HepG2 (cell line): Measurements from ENCODE around the gene ANKRD31. TPM values are rescaled to one million over a fixed set of nuclear protein-coding genes. Genes with fewer than 3 reads are reported as not detected.
A peak's percentile ranks its signal among the peaks of the same experiment; 100 is the strongest.

Experiments used
- ATAC-seq: fragments of 200-7000 bp; cut with Tn5 transposase; 3 replicates; pipeline ENCODE4 v1.9.1; 2020; ENCODE audit warnings: mild to moderate bottlenecking, moderate library complexity
- BruUV-seq: library from RNA; stranded (reverse); fragments of 400-500 nt; replicated peaks from 2 replicates; lab custom pipeline; 2021; lab: Mats Ljungman, UMichigan
- CTCF ChIA-PET: fragments of 300-600 bp; formaldehyde crosslinking; extraction: SDS; loops from one replicate; lab custom pipeline; 2021; ENCODE audit warnings: low total read pairs, inconsistent platforms, low intra/inter-chr PET ratio; lab: Yijun Ruan, JAX
- POLR2A ChIA-PET: fragments of 350-600 bp; sonication (Branson Sonifier 250); formaldehyde crosslinking; loops from one replicate; lab custom pipeline; 2020; ENCODE audit warnings: antibody characterized with exemption, inconsistent platforms; lab: Yijun Ruan, JAX
- DNase-seq: peaks from one replicate; pipeline ENCODE4 v3.0.0-alpha.2; 2015; ENCODE audit warnings: low spot score
- FAIRE-seq: peaks from 3 replicates; lab custom pipeline; 2011; peaks lifted over from hg19 to GRCh38; lab: Jason Lieb, UNC
- H2AFZ ChIP-seq: one replicate; pipeline ENCODE4 v1.6.1; 2011; ENCODE audit warnings: low read length, inconsistent platforms
- H3K27ac ChIP-seq: fragments of 300-600 bp; 3 replicates; pipeline ENCODE4 v1.8.0; 2011; ENCODE audit warnings: mixed run types, mild to moderate bottlenecking, mixed read lengths, low read length, inconsistent platforms; ENCODE audit not compliant: insufficient read depth; ENCODE audit errors: extremely low read length
- H3K27me3 ChIP-seq, 2 experiments: fragments of 200-600 bp in 1 of 2; 2 replicates in 1 of 2; 3 replicates in 1 of 2; pipeline versions ENCODE4 v1.6.0 to v1.8.0; 2011; ENCODE audit warnings: low read length in 2 of 2, mild to moderate bottlenecking in 2 of 2, moderate library complexity in 2 of 2, inconsistent platforms in 1 of 2; ENCODE audit not compliant: insufficient read depth in 2 of 2, control insufficient read depth in 1 of 2
- H3K36me3 ChIP-seq, 2 experiments: fragments of 200-600 bp in 1 of 2; replicated peaks in 1 of 2; 2 replicates in 1 of 2; 3 replicates in 1 of 2; pipeline versions ENCODE4 v1.5.1 to v1.8.0; 2011; ENCODE audit warnings: low read length in 2 of 2, inconsistent platforms in 1 of 2; ENCODE audit not compliant: insufficient read depth in 2 of 2, control insufficient read depth in 1 of 2
- H3K4me1 ChIP-seq: 2 replicates; pipeline ENCODE4 v1.5.1; 2012; ENCODE audit warnings: low read length, inconsistent platforms; ENCODE audit not compliant: insufficient read depth
- H3K4me2 ChIP-seq: 2 replicates; pipeline ENCODE4 v1.6.0; 2011; ENCODE audit warnings: low read depth, low read length, inconsistent platforms
- H3K4me3 ChIP-seq, 3 experiments: fragments of 200-600 bp in 1 of 3; sonication (generic), shearing (Covaris generic) in 1 of 3; replicated peaks in 1 of 3; 2 replicates each; pipeline ENCODE4 v1.5.1; 2011 to 2016; ENCODE audit warnings: low read length in 3 of 3, inconsistent platforms in 2 of 3, low read depth in 2 of 3, mild to moderate bottlenecking in 2 of 3, control low read depth in 1 of 3, mixed read lengths in 1 of 3; ENCODE audit not compliant: insufficient read depth in 1 of 3
- H3K79me2 ChIP-seq: one replicate; pipeline ENCODE4 v1.6.1; 2011; ENCODE audit warnings: low read length, inconsistent platforms; ENCODE audit not compliant: insufficient read depth
- H3K9ac ChIP-seq: 2 replicates; pipeline ENCODE4 v1.6.0; 2011; ENCODE audit warnings: mild to moderate bottlenecking, low read depth, low read length, inconsistent platforms; ENCODE audit not compliant: insufficient read depth
- H3K9me3 ChIP-seq: 2 replicates; pipeline ENCODE4 v1.5.1; 2012; ENCODE audit warnings: mild to moderate bottlenecking, low read length
- H4K20me1 ChIP-seq: 2 replicates; pipeline ENCODE4 v1.6.0; 2011; ENCODE audit warnings: inconsistent platforms, mild to moderate bottlenecking, low read length, moderate library complexity; ENCODE audit not compliant: insufficient read depth
- ARID5B ChIP-seq: IDR thresholded peaks from 2 replicates; pipeline ENCODE4 v1.4.0; 2020; ENCODE audit warnings: mild to moderate bottlenecking, missing genetic modification reagents
- ATF7 ChIP-seq, 2 experiments: fragments of 450-650 bp in 1 of 2; sonication (generic) in 1 of 2; formaldehyde crosslinking in 1 of 2; IDR thresholded peaks; 2 replicates each; pipeline versions ENCODE4 v1.4.0 to v1.6.1; 2016 to 2020; ENCODE audit warnings: antibody characterized with exemption in 1 of 2, mild to moderate bottlenecking in 1 of 2, missing genetic modification reagents in 1 of 2
- BRCA1 ChIP-seq: sonication (generic); formaldehyde crosslinking; IDR thresholded peaks from 2 replicates; pipeline ENCODE4 v1.4.0; 2020; ENCODE audit warnings: missing genetic modification reagents
- HNF4A ChIP-seq: sonication (generic); formaldehyde crosslinking; IDR thresholded peaks from 2 replicates; pipeline ENCODE4 v1.4.0; 2020; ENCODE audit warnings: missing genetic modification reagents
- MTA3 ChIP-seq: sonication (generic); formaldehyde crosslinking; IDR thresholded peaks from 2 replicates; pipeline ENCODE4 v1.4.0; 2020; ENCODE audit warnings: missing genetic modification reagents
- PAWR ChIP-seq: sonication (generic); formaldehyde crosslinking; IDR thresholded peaks from 2 replicates; pipeline ENCODE4 v1.4.0; 2020; ENCODE audit warnings: missing genetic modification reagents, mild to moderate bottlenecking, borderline replicate concordance
- TEAD3 ChIP-seq: optimal IDR thresholded peaks from 2 replicates; pipeline ENCODE3; 2016; ENCODE audit warnings: borderline replicate concordance
- WGBS: methylation state at CpG from one replicate; pipeline ENCODE4 v1.1.6; 2017; ENCODE audit warnings: low lambda C conversion rate; 5-methylcytosine and 5-hydroxymethylcytosine counted together
- in situ Hi-C: cut with HindIII; loops from 2 replicates; pipeline ENCODE4 v1.10.0; 2017; ENCODE audit warnings: low pct_unique_long_range_greater_than_20kb; ENCODE audit not compliant: extremely low pct_ligation_motif_present
- intact Hi-C: fragments of 100-400 bp; cut with micrococcal nuclease; formaldehyde crosslinking; loops from one replicate; pipeline ENCODE4 v1.10.0; 2022; ENCODE audit not compliant: unreplicated experiment
- polyA plus RNA-seq, 8 experiments: library from polyadenylated mRNA; depleted of rRNA in 3 of 8; stranded (reverse) in 7 of 8; unstranded in 1 of 8; fragments of >200 nt; fragmentation: Illumina TruSeq in 4 of 8; extraction: Trizol in 4 of 8; gene quantifications; 2 replicates each; pipeline versions ENCODE4 v1.2.1 to v1.2.3, GENCODE V29; 2011 to 2016; ENCODE audit warnings: low read depth in 4 of 8, missing spikeins in 1 of 8, mixed read lengths in 1 of 8; ENCODE audit not compliant: insufficient read depth in 1 of 8
- total RNA-seq, 5 experiments: library from RNA; depleted of rRNA; stranded (reverse); fragments of >200 nt; fragmentation: Illumina TruSeq; extraction: Trizol; gene quantifications; 2 replicates each; pipeline ENCODE4 v1.2.3, GENCODE V29; 2016; ENCODE audit warnings: low read depth in 1 of 5
- TF ChIP-seq, protein P1 (sequence below): IDR thresholded peaks from 2 replicates; pipeline ENCODE4 v1.6.1; 2016; ENCODE audit warnings: missing compliant biosample characterization, missing genetic modification reagents, borderline replicate concordance
- TF ChIP-seq, protein P2 (sequence below): sonication (generic); formaldehyde crosslinking; IDR thresholded peaks from 2 replicates; pipeline ENCODE4 v1.4.0; 2020; ENCODE audit warnings: mild to moderate bottlenecking, missing genetic modification reagents

Gene ANKRD31
- total and polyA plus RNA-seq, 2 of the 13 experiments (the other 11 are each of a cell fraction or from before 2014, with no cell fraction given), result 0.01 to 0.09 TPM

DNA sequence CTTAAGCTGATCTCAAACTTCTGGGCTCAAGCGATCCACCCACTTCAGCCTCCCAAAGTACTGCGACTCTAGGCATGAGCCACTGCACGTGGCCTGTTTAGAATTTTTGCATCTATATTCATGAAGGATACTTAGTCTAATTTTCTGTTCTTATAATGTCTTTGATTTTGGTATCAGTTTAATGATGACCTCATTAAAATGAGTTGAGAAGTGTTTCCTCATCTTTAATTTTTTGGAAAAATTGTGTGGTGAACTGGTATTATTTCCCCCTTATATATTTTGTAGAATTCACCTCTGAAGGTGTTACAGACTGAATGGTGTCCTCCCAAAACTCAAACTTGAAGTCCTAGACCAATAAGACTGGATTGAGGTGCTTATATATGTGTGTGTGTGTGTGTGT, 46.5 kb downstream of the ANKRD31 start:
- ChIA-PET CTCF (no interaction called here), POLR2A (no interaction called here)
- DNase-seq (no peak), FAIRE-seq (no peak), ATAC-seq (no peak)
- H3K36me3 ChIP-seq, result no peaks in the 10 kb centered on the region
- no peaks in the 10 kb centered on the region for H3K27me3 ChIP-seq
- no TSS peak for BruUV-seq
- H2AFZ ChIP-seq, result no peak overlapping the region
- in situ Hi-C loops (no loop called here), intact Hi-C loops (no loop called here)
- no peak overlapping the region for H3K9ac ChIP-seq
- no peak overlapping the region for H3K4me3 ChIP-seq
- peaks cover 12% of the 10 kb centered on the region for H3K4me1 ChIP-seq
- no peak overlapping the region for H3K4me2 ChIP-seq
- H3K9me3 ChIP-seq, result no peaks in the 10 kb centered on the region
- H3K79me2 ChIP-seq, result no peaks in the 10 kb centered on the region
- WGBS, result 75% methylated on average over 3 of the region's 3 CpGs
- TF ChIP-seq PAWR (CRISPR knock-in tag) (no peak), ATF7 (IDR thresholded peaks at IDR 0.05) (peak; percentile 85), ATF7 (CRISPR knock-in tag; IDR thresholded peaks at IDR 0.05) (no peak), BRCA1 (CRISPR knock-in tag) (no peak)
- TF ChIP-seq, protein P1, sequence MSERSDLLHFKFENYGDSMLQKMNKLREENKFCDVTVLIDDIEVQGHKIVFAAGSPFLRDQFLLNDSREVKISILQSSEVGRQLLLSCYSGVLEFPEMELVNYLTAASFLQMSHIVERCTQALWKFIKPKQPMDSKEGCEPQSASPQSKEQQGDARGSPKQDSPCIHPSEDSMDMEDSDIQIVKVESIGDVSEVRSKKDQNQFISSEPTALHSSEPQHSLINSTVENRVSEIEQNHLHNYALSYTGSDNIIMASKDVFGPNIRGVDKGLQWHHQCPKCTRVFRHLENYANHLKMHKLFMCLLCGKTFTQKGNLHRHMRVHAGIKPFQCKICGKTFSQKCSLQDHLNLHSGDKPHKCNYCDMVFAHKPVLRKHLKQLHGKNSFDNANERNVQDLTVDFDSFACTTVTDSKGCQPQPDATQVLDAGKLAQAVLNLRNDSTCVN (CRISPR knock-in tag), result no peak
- TF ChIP-seq, protein P2, sequence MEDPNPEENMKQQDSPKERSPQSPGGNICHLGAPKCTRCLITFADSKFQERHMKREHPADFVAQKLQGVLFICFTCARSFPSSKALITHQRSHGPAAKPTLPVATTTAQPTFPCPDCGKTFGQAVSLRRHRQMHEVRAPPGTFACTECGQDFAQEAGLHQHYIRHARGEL (CRISPR knock-in tag), result no peak
- no peak overlapping the region for H3K27ac ChIP-seq
- no peaks in the 10 kb centered on the region for H4K20me1 ChIP-seq

DNA sequence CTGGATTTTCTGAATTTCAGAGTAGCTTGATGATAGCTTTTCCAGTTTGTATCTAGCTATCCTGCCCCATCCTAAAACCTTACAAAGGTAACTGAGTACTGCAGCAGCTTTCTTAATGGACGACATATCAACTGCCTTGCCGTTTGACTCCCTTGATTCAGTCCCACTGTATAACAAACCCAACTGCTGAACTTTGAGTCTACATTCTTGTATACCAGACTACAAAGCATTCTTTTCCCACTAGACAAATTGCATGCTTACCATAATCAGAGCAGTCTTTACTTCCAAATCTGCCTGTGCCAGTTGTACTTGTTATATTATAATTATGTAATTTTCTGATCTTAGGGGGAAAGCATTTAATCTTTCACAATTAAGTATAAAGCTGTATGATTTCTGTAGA, 47.3 kb downstream of the ANKRD31 start:
- no peak overlapping the region for H3K4me3 ChIP-seq
- no peak overlapping the region for H3K4me2 ChIP-seq
- no peaks in the 10 kb centered on the region for H3K36me3 ChIP-seq
- H4K20me1 ChIP-seq, result no peaks in the 10 kb centered on the region
- no peaks in the 10 kb centered on the region for H3K9me3 ChIP-seq
- DNase-seq, result peak; percentile 54
- ChIA-PET CTCF (no interaction called here), POLR2A (no interaction called here)
- H3K4me1 ChIP-seq, result peaks cover 12% of the 10 kb centered on the region
- WGBS, result 0% methylated on average over 2 of the region's 2 CpGs
- H3K27me3 ChIP-seq, result no peaks in the 10 kb centered on the region
- no peak overlapping the region for H2AFZ ChIP-seq
- peak; percentile 88 for ATAC-seq
- no peak for FAIRE-seq
- H3K27ac ChIP-seq, result no peak overlapping the region
- BruUV-seq, result no TSS peak
- no peak overlapping the region for H3K9ac ChIP-seq
- in situ Hi-C loops (no loop called here), intact Hi-C loops (no loop called here)
- H3K79me2 ChIP-seq, result no peaks in the 10 kb centered on the region
- TF ChIP-seq MTA3 (no peak), ARID5B (0 out of 2 replicates have a peak, but pooled peaks have one; percentile 12), HNF4A (CRISPR knock-in tag) (peak; percentile 32; the same call in 1 of the 2 replicates), TEAD3 (peak; percentile 9)
- TF ChIP-seq, protein P2 (CRISPR knock-in tag), result no peak
